ENCODE data around the gene RPS19. TPM values are rescaled to one million over a fixed set of nuclear protein-coding genes. Genes with fewer than 3 reads are reported as not detected.

The RPS19 gene
- total RNA-seq, 1 donor from 2014 or later: 611 TPM

DNA sequence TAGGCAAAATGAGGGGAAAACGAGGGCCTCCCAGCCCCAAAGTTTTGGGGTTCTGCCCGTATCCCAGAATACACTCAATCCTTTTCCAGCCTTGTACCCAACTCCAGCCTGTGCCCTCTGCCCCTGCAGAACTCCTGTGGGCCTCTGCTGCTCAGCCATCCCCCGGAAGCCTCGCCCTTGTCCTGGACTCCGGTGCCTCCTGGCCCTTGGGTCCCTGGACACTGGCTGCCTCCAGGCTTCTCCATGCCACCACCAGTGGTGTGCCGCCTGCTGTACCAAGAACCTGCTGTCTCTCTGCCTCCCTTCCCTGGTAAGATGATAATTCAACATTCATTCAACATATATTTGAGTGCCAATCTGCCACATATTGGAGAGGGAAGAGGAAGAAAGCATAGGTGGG lies 11.4 kb upstream of the RPS19 start:
- TF ChIP-seq, protein P1, sequence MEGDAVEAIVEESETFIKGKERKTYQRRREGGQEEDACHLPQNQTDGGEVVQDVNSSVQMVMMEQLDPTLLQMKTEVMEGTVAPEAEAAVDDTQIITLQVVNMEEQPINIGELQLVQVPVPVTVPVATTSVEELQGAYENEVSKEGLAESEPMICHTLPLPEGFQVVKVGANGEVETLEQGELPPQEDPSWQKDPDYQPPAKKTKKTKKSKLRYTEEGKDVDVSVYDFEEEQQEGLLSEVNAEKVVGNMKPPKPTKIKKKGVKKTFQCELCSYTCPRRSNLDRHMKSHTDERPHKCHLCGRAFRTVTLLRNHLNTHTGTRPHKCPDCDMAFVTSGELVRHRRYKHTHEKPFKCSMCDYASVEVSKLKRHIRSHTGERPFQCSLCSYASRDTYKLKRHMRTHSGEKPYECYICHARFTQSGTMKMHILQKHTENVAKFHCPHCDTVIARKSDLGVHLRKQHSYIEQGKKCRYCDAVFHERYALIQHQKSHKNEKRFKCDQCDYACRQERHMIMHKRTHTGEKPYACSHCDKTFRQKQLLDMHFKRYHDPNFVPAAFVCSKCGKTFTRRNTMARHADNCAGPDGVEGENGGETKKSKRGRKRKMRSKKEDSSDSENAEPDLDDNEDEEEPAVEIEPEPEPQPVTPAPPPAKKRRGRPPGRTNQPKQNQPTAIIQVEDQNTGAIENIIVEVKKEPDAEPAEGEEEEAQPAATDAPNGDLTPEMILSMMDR (IDR thresholded peaks at IDR 0.05; ENCODE audit: borderline replicate concordance): no peak
- no peaks in the 10 kb centered on the region for H3K4me1 ChIP-seq
- H3K27me3 ChIP-seq (ENCODE audit: low read depth): peaks cover 77% of the 10 kb centered on the region
- no peaks in the 10 kb centered on the region for H3K9me3 ChIP-seq (replicated peaks)
- H3K4me3 ChIP-seq: no peak overlapping the region
- no peak overlapping the region for H3K27ac ChIP-seq (replicated peaks)
- intact Hi-C loops (cut with micrococcal nuclease): no loop called here
- no peaks in the 10 kb centered on the region for H3K36me3 ChIP-seq
- DNase-seq: no peak

- peaks cover 77% of the 10 kb centered on the region for H3K27me3 ChIP-seq (ENCODE audit: low read depth)
Measured at GRCh38 chr19:41849067-41849466, 11.0 kb upstream of the RPS19 start.

DNA sequence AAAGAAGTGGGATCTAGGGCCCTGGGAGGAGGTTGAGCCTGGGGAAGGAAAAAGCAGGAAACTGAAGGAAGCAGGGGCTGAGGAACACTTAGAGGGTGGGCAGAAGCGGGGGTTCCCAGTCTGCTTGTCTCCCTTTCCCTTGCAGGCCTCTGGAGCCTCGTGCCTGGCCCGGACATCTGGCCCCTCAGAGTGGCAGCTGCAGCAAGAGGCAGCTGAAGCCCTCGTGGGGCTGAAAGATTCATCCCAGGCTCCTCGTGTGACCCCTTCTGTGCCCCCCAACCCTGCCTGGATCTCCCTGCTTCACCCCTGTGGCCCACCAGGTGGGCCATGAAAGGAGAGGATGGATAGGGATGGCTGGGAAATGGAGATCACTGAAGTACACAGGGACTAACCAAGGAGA lies 9.7 kb upstream of the RPS19 start:
- no peak overlapping the region for H3K27ac ChIP-seq (replicated peaks)
- no peak overlapping the region for H3K4me3 ChIP-seq
- TF ChIP-seq, protein P1 (IDR thresholded peaks at IDR 0.05; ENCODE audit: borderline replicate concordance): no peak
- H3K4me1 ChIP-seq: no peaks in the 10 kb centered on the region
- H3K27me3 ChIP-seq (ENCODE audit: low read depth): peaks cover 73% of the 10 kb centered on the region
- intact Hi-C loops (cut with micrococcal nuclease): no loop called here
- no peak for DNase-seq
- no peaks in the 10 kb centered on the region for H3K36me3 ChIP-seq
- H3K9me3 ChIP-seq (replicated peaks): no peaks in the 10 kb centered on the region

More at GRCh38 chr19:41849067-41849466, 11.0 kb upstream of the RPS19 start:
- TF ChIP-seq, protein P1 (IDR thresholded peaks at IDR 0.05; ENCODE audit: borderline replicate concordance): no peak
- Histone ChIP-seq H3K4me3 (no peak overlapping the region), H3K27ac (replicated peaks) (no peak overlapping the region), H3K36me3 (no peaks in the 10 kb centered on the region), H3K9me3 (replicated peaks) (no peaks in the 10 kb centered on the region), H3K4me1 (no peaks in the 10 kb centered on the region)
- intact Hi-C loops (cut with micrococcal nuclease): no loop called here
- DNase-seq: no peak

DNA sequence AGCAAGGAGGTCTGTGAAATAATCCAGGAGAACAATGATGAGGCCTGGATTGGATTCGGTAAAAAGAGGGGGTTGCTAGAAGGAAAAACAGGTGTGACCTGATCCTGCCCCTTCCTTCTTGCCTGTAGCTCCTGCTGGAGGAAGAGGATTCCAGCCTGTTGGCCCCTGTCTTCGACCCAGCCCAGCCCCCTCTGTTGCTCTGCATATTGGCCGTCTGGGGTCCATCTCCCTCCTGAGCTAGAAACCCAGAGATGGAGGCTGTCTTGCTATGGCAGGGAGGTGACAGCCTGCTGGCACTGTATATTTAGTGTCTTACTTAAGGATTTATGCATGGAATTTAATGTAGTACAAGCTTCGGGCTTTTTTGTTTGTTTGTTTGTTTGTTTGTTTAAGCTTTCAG lies 8.6 kb upstream of the RPS19 start:
- intact Hi-C loops (cut with micrococcal nuclease): no loop called here
- DNase-seq: no peak

DNA sequence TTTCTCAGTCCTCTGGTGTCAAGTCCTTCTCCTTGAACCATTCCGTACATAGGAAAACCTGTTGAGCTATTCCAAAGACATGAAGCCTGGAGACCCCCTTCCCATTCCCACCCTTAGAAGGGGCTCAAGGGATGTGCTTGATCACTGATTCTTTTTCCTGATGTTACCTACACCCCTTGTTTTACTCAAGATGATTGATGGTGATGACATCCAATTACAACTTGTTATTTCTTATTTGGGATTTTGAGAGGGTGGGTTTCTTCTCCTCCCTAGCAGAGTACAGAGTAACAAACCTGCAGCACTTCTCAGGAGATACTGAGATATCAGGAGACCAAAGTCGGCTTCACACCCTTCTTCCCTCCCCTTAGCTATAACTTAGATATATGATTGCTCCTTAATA lies 6.7 kb upstream of the RPS19 start:
- intact Hi-C loops (cut with micrococcal nuclease): no loop called here
- Histone ChIP-seq H3K4me1 (no peaks in the 10 kb centered on the region), H3K27me3 (ENCODE audit: low read depth) (peaks cover 66% of the 10 kb centered on the region), H3K27ac (replicated peaks) (no peak overlapping the region), H3K36me3 (no peaks in the 10 kb centered on the region), H3K4me3 (no peak overlapping the region), H3K9me3 (replicated peaks) (no peaks in the 10 kb centered on the region)
- TF ChIP-seq, protein P1 (IDR thresholded peaks at IDR 0.05; ENCODE audit: borderline replicate concordance): no peak
- DNase-seq: no peak

More for the DNA sequence above, 8.6 kb upstream of the RPS19 start:
- Histone ChIP-seq H3K27ac (replicated peaks) (no peak overlapping the region), H3K27me3 (ENCODE audit: low read depth) (peaks cover 71% of the 10 kb centered on the region), H3K4me1 (no peaks in the 10 kb centered on the region), H3K4me3 (no peak overlapping the region), H3K9me3 (replicated peaks) (no peaks in the 10 kb centered on the region), H3K36me3 (no peaks in the 10 kb centered on the region)
- TF ChIP-seq, protein P1 (IDR thresholded peaks at IDR 0.05; ENCODE audit: borderline replicate concordance): no peak

- H3K27ac ChIP-seq (replicated peaks): no peak overlapping the region
- peaks cover 62% of the 10 kb centered on the region for H3K27me3 ChIP-seq (ENCODE audit: low read depth)
- no peaks in the 10 kb centered on the region for H3K4me1 ChIP-seq
- H3K4me3 ChIP-seq: no peak overlapping the region
- intact Hi-C loops (cut with micrococcal nuclease): no loop called here
- no peak for DNase-seq
- TF ChIP-seq, protein P1 (IDR thresholded peaks at IDR 0.05; ENCODE audit: borderline replicate concordance): no peak
- no peaks in the 10 kb centered on the region for H3K36me3 ChIP-seq
- no peaks in the 10 kb centered on the region for H3K9me3 ChIP-seq (replicated peaks)
Measured at GRCh38 chr19:41853768-41854167, 6.3 kb upstream of the RPS19 start.
